ENCODE data around the gene CPLANE1.
A peak's percentile ranks its signal among the peaks of the same experiment; 100 is the strongest.
"Not testable (repeated sequence)": the region's sequence is repeated elsewhere in the genome, so short reads cannot be mapped to it uniquely, and the experiment has no call there.

CPLANE1 gene

DNA sequence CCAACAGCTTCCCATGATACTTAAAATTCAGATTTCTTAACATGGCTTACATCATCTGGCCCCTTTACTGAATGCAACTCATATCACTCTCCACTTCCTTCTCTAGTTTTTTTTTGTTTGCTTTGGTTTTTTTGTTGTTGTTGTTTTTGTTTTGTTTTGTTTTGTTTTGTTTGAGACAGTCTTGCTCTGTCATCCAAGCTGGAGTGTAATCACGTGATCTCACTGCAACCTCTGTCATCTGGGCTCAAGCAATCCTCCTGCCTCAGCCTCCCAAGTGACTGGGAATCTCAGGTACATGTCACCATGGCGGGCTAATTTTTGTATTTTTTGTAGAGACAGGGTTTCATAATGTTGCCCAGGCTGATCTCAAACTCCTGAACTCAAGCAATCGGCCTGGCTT lies 41.4 kb downstream of the CPLANE1 start:
- no peak for DNase-seq

GRCh38 chr5:37206736-37207135 lies 42.4 kb downstream of the CPLANE1 start:
- no peak for DNase-seq

DNA sequence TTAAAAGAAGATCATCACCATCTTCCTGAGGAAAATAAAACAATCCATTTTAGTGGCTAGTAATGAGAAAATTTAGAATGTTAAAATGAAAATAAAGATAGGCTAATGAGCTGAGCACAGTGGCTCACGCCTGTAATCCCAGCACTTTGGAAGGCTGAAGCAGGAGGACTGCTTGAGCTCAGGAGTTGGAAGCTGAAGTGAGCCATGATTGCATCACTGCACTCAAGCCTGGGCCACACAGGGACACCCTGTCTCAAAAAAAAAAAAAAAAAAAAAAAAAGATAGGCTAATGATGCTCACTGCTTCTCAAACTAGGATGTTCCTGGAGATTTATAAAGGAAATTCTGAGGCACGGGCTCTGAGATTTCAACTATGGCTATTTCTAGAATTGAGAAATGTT lies 50.3 kb downstream of the CPLANE1 start:
- DNase-seq = no peak

DNA sequence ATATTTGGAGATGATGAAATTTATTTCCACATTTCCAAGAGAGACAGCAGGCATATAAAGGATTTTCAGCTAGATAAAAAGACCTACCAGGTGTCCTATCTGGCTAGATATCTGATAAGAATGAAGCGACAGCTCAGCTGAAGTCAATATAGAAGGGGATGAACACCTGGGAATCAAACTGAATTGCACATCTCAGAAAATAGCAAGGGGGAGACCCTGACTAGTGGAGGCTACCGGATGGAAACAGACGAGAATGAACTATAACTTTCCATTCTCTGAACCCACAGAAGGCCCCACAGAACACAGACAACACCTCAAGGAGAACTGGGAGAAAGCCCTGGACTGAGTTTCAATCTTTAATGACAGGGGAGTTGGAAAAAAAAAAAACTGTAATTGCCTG lies 51.1 kb downstream of the CPLANE1 start:
- peak; percentile 13 for DNase-seq

- DNase-seq = peak; percentile 55
Observed at GRCh38 chr5:37197340-37198050, 51.7 kb downstream of the CPLANE1 start.

DNA sequence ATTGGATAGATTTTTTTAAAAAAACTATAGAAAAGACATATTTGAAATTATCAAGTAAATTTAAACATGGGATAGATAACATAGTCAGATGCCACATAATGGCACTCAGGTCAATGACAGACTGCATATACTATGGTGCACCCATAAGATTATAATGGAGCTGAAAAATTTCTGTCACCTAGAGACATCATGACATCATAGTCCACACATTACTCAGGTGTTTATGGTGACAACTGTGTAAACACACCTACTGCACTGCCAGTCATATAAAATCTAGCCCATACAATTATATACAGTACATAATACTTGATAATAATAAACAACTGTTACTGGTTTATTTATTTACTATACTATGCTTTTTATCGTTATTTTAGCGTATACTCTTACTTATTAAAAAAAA lies 58.6 kb downstream of the CPLANE1 start:
- DNase-seq = no peak

GRCh38 chr5:37189355-37189754 lies 59.8 kb downstream of the CPLANE1 start:
- no peak for DNase-seq

DNA sequence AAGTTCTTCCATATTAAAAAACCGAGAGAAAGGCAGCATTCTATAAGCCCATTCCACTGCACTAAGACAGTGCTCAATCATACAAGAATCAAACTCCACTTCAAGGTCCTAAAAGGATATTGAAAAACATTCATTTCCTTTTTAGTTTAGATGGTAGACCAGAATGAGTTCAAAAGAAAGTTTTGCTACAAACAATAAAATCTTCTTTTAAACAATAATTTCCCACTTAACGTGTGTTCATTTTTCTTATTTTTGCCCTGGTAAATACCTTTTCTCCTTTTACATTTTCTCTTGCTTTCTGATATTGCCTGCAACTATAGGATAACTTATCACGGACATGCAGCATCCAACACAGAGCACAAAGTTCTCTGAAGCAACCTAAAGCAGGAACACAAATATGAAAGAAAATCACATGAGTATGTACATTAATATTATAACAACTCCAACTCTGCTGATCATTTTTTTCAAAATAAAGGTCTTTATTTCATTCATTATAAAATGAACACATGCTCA lies 61.7 kb downstream of the CPLANE1 start:
- no peak for DNase-seq

DNA sequence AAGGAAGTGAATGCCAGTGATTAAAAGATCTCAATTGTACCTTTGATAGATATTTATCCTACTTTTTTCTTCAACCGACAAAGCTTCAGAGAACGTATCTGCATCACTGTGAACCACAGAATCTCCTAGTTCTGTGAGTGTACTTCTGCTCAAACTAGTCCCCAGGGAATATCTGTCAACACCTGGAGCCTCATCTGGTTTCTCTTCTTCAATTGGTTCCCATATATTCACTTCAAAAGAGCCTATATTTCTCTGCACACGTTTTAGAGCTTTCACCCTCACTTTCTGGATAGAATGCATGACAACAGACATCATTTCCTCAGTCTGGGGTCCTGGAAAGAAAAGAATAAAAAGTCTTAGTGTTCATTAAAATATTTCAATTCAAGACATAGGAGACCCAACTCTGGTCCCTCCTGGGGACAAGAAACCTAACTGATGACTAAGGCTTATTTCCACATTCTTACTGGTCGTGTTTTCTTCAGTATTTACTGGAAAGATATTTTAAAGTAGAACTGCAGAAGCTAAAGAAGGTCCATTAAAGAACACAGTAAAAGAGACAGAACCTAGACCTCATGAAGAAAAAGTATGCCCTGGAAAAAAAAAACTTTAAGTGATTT lies 64.3 kb downstream of the CPLANE1 start:
- DNase-seq = no peak

DNA sequence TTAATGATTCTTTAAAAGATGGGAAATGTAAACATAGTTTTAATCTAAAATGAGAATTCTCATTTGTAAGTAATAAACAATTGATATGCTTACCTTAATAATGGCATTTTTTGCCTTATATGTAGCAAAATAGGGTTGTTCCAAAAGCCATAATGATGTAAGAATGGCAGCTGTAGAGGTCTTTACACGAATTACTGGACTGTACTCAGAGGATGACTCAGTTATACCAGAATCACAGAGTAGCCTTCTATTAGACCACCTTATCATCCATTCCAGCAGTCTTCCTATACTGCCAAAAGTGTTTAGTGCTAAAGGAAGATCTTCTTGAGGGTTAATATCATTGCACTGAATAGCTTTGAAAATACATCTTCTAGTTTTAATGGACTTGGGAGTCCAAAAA lies 66.5 kb downstream of the CPLANE1 start:
- DNase-seq = no peak

- no peak for DNase-seq
Observed at GRCh38 chr5:37174928-37175327, 74.2 kb downstream of the CPLANE1 start.

DNA sequence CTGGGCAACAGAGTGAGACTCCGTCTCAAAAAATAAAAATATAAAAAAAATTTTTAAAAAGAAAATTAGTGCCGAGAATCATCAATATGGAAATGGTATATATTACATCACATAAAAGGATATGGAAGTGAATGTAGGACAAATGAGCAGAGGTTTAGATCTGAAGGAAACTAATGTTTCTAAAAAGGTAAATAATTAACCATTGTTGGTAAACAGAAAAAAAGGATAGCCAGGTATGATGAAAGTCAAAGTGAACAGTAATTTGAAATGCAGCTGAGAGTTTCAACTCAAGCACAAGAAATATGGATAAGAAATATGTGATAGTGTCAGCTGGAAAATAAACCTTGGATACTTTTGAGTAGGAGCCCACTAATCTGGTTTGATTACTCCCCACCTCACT lies 76.2 kb downstream of the CPLANE1 start:
- no peak for DNase-seq

DNA sequence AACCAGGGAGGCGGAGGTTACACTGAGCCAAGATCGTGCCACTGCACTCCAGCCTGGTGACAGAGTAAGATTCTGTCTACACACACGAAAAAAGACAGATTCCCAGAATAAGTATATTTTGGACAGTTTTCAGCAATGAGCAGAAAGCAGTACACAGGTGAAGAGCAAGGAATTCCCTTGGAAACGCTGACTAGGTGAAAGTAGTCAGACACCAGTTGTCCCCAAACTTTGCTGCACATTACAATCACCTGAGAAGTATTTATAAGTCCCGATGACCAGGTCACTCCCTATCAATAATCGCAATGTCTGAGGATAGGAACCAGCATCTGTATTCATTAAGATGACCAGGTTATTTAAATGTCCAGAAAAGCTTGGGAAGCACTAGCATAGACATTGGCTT lies 78.3 kb downstream of the CPLANE1 start:
- no peak for DNase-seq

- no peak for DNase-seq
Observed at GRCh38 chr5:37166197-37166596, 83.0 kb downstream of the CPLANE1 start.

GRCh38 chr5:37165761-37166160 lies 83.4 kb downstream of the CPLANE1 start:
- no peak for DNase-seq

GRCh38 chr5:37153661-37154060 lies 95.5 kb downstream of the CPLANE1 start:
- DNase-seq = no peak

DNA sequence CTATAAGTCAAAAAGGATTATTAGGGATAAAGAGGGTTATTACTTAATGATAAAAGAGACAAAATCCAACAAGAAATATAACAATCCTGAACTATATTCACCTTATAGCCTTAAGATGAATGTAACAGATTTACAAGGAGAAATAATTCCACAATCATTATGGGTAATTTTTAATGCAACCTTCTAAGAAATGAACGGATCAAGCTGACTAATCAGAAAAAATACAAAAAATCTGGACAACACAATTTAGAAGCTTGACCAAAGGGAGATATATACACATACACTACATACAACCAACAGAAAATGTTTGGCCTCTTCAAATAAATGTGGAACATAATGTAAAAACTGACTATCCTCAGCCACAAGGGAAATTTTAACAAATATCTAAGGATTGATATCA lies 102.3 kb downstream of the CPLANE1 start:
- no peak for DNase-seq

GRCh38 chr5:37136694-37137093 lies 112.5 kb downstream of the CPLANE1 start:
- DNase-seq = no peak

DNA sequence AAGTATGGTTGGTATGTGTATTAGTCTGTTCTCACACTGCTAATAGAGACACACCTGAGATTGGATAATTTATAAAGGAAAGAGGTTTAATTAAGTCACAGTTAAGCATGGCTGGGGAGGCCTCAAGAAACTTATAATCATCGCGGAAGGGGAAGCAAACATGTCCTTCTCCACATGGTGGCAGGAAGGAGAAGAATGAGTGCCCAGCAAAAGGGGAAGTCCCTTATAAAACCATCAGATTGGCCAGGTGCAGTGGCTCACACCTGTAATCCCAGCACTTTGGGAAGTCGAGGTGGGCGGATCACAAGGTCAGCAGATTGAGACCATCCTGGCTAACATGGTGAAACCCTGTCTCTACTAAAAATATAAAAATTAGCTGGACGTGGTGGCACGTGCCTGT lies 113.9 kb downstream of the CPLANE1 start:
- not testable (repeated sequence) for DNase-seq

- DNase-seq = no peak
Observed at GRCh38 chr5:37133939-37134338, 115.2 kb downstream of the CPLANE1 start.

DNA sequence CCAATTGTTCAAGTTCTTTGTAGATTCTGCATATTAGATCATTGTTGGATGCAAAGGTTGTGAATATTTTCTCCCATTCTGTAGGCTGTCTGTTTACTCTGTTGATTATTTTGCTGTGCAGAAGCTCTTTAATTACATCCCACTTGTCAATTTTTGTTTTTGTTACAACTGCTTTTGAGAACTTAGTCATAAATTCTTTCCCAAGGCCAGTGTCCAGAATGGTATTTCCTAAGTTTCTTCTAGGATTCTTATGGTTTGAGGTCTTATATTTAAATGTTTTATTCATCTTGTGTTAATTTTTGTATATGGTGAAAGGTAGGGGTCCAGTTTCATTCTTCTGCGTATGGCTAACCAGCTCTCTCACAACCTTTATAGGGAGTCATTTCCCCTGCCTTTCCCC lies 116.5 kb downstream of the CPLANE1 start:
- no peak for DNase-seq

DNA sequence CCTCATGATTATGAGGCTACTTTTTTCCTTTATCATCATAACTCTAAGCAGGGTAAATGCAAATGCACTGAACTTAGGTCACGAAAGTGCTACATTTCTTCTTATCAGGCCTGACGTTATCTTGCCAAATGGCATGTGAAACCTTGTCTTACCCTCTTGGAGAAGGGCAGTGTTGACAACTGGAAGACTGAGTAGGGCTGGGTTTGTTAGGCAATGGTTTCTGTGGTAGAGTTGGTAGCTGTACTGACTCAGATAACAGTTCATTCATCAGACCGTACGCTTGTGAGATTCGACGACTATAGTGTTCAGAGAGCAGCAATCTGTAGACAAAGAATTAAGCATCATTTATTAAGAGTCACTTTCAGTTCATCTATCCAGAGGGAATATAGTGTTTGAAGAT lies 127.7 kb downstream of the CPLANE1 start:
- DNase-seq = peak; percentile 20

DNA sequence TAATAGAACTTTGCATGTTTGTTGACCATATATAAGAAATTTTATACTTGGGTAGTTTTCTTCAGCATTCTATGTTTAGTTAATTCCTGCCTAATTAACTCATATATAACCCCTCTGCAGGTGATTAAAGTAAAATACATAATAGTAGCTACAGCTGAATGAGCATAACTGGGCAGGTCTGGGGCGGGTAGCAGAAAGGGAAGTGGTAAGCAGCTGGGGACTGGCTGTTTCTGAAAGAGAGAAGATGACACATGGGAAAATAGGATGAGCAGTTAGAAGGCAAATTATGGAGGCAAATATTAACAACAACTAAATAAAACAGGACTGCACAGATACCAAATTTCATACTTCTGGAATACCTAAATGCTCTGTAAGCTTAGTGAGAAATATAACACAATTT lies 128.1 kb downstream of the CPLANE1 start:
- no peak for DNase-seq

DNA sequence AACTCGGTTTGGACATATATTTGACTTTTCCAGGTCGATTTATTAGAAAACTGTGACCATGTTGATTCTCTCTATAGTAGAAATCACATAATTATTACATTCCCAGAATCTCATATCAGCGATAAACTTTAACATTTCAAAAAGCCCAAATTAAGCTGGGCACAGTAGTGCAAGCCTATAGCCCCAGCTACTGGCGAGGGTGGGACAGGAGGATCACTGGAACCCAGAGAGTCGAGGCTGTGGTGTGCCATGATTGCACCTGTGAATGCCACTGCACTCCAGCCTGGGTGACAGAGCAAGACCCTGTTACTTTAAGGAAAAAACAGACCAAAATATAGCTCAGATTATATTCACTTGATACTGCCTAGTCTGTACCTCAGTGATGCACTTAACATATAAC lies 128.9 kb downstream of the CPLANE1 start:
- no peak for DNase-seq

DNA sequence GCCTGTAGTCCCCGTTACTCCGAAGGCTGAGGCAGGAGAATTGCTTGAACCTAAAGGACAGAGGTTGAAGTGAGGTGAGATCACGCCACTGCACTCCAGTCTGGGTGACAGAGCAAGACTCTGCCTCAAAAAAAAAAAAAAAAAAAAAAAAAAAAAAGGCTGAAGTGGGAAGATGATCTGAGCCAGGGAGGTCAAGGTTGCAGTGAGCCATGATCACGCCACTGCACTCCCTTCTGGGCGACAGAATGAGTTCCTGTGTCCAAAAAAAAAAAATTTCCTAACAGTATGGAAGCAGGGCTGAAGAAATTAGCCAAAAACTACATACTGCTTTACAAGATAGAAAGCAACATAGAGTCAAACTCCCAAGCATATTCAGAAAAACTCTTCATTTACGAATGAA lies 132.8 kb downstream of the CPLANE1 start:
- DNase-seq = no peak
